EH (cell line): ENCODE data around the gene STK11.
"Not testable (repeated sequence)": the region's sequence is repeated elsewhere in the genome, so short reads cannot be mapped to it uniquely, and the experiment has no call there.

Experiments
- DNase-seq: peaks from one replicate; pipeline ENCODE4 v3.0.0-alpha.2; 2015; ENCODE audit warnings: low read depth

Gene STK11

DNA sequence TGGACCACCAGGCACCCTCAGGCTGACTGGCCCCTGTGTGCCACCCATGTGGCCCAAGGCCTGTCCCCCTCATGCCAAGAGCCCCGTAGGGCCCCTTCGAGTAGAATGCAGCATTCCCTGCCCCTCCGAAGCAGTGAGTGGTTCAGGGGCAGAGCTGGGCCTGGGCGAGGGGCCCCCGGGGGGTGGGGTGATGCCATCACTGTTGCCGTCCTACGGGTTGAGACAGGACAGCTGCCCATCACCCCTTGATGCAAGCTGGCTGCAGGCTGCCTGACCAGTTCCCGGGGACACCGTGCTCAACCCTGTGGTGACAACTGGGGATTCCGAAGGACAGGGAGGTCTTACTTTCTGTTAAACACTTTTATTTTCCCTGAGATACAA lies 36.2 kb upstream of the STK11 start:
- no peak for DNase-seq

DNA sequence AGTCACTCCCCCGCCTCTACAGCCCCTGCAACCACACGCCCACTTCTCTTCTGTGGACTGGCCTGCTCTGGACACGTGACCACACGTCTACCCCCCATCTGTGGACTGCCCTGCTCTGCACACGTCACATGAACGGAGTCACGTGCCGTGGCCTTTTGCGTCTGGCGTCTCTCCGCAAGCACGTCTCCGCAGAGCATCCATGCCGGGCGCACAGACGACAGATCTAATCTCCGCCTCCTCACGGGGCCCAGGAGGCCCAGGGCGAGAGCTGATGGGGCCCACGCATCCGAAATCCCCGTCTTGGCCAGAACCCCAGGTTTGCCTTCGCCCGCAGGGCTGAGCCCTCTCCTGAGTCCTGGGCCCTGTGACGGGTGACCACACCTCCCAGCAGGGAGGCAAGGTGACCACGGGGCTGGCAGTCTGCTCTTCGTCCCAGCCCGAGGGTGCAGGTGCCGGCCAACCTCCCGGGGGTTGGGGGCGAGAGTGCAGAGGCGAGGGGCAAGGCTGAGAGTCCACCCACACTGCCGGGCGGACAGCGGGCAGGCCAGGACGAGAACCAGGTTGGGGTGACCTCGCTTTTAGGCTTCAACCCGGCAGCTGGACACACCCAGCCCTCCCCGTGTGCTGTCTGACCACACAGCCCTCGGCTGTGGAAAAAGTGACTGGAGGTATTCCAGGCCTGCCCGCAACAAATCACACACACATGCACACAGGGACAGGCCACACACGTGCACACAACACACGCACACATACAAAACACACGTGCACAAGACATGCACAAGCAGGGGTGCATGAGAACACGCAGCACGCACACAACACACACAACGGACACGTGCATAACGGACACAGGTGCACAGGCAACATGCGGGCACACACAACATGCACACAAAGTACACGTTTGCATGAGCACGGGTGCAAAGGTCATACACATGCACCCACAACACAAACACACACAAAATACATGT lies 35.4 kb upstream of the STK11 start:
- peak; percentile 76 for DNase-seq

DNA sequence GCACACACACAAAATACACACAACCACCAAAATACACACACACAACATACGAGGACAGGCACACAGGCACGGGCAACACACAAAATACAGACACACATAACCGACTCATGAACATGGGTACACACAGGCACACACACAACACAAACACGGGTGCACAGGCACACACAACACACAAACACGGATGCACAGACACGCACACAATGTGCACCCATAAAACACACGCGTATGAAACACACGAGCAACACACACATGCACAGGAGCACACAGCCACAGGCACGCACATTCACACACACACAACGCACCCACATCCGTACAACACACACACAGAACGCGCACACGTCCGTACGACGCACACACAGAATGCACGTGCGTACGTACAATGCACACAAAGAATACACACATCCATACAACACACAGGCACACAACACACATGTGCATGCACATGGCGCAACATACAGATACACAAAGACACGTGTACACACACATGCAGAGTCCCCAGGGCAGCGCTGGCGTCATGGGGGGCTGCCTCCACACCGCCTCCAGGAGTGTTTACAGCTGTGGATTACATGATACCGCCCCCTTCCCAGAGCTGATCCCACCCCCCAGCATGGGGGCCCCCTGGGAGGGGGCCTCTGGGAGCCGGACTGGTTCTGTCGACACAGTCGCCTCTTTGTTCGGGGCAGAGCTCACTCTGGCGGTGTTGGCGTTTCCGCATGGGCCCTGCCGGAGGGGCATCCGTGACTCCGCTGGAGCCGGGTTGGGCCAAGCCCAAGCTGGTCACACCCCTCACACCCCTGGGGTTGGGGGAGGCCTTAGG lies 34.4 kb upstream of the STK11 start:
- DNase-seq: no peak

DNA sequence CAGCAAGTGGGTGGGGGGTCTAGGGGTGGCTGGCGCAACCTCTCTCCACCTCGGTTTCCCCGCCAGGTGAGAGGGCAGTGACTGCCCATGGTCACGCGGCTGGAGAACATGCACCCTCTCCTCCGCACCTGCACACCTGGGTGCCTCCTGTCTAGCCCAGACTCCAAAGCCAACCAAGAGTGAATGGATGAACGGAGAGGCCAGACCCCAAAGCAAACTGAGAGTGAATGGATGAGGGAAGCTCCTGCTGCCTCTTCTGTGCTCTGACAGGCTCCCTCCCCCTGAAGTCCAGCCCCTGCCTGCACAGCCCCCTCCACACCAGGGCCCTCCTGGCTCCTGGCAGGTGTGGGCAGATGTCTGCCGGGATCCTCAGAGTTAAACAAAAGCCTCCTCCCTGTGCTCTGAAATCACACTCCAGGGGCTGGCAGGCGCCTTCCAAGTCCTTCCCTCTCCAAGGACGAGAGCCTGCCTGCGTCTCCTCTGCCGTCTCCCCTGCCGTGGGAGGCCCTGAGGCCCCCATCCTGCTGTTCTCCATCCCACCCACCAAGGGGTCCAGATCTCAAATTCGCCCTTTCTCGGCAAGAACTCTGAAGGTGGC lies 33.7 kb upstream of the STK11 start:
- no peak for DNase-seq

DNA sequence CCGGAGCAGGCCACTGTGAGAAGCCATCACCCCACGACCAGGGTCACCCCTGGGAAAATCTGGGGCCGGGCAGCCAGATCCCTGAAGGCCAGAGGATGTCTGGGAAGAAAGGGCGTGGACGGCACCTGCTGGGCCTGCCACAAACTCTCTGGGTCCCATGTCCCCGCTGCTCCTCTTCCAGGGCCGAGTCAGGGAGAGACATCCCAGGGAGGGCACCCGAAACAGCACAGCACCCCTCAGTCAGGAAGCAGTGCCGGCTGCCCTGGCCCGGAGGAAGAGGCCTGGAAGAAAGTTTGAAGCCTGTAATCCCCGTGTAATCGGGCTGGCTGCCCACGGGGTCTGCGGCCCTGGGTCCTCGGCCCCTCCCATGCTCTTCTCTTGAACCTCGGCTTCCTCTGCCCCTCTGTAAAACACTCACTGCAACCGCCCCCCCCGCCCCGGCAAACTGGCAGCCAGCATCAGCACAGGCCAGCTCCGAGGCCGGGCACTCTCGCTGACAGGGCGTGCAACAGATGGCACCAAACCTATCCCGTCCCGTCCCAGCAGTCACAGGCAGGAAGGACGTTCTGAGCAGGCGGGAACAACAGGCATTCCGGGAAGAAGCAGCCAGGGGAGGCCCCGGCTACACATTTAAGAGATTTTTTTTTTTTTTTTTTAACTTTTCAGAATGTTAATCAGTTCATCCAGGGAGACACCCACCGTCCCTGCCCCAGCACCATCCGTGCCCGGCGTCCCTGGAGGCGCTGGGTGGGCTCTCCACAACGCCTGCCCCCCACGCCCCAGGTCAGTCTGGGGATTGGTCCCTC lies 33.0 kb upstream of the STK11 start:
- DNase-seq: peak; percentile 89

DNA sequence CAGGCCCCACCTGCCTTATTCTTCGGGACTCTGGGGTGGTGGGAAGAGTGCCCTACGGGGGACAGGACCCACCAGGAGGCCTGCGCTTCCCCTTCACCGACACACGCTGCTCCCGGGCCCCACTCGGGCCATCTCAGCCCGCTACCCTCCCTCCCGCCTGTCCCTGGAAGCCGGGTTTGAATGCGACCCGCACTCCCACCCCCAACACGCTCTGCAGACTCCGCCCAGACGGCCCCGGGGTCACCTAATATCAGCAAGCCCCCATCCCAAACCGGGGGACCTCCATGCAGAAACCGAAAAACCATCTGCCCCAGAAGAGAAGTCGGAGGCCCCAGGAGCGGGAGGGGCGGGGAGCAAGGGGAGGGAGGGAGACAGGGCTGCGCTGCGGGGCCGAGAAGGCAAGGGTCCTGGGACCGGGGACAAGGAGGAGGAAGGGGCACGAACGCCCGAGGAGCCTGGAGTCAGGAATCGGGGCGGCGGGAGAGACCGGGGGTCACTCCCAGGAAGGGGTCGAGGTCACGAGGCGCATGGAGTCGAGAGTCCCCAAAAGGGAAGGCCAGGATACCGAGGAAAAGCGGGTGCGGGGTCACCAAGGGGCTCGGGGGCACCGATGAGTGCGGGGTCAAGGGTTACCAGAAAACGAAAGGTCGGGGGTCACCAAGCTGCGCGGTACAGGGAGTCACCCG lies 32.3 kb upstream of the STK11 start:
- no peak for DNase-seq

DNA sequence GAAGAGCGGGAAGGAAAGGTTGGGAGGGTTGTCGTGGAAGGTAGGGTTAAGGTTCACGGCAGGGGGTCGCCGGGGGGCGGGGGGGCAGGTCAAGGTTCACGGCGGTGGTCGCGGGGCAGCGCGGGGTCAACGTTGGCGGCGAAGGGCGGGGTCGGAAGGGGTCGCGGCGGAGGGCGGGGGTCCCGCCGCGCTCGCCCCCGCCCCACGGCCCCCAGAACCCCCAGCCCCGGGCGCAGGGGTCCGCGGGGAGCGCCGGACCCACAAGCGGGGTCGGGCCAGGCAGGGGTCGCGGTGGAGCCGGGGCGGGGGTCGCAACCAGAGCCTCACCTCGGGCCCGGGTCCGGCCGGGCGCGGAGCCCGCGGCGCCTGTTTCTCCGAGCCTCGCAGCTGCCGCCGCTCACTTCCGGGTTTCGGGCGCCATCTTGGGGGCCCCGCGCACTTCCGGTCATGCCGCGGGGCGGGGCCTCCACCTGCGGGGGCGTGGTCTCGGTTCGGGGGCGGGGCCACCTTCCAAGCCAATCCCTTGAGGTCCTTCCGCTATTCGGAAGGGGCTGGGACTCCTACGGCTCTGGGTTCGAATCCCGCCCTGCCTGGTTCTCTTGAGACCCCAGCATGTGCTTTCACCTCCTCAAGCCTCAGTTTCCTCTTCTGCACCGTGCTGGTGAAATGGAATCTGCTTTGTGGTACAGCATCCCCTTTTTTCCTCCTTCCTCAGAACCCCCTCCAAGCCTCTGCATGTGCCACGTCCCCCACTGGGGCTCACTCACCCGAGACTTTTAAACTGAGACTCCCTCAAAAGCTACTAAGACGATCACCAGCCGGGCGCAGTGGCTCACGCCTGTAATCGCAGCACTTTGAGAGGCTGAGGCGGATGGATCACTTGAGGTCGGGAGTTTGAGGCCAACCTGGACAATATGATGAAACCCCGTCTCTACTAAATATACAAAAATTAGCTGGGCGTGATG lies 31.5 kb upstream of the STK11 start, which contains the start of gene SBNO2:
TSS of gene SBNO2 (minus strand) at position 424 of the 965 bp plus-strand sequence. CDS start 19,992 bp downstream, outside the sequence.
- peak; percentile 88 for DNase-seq

DNA sequence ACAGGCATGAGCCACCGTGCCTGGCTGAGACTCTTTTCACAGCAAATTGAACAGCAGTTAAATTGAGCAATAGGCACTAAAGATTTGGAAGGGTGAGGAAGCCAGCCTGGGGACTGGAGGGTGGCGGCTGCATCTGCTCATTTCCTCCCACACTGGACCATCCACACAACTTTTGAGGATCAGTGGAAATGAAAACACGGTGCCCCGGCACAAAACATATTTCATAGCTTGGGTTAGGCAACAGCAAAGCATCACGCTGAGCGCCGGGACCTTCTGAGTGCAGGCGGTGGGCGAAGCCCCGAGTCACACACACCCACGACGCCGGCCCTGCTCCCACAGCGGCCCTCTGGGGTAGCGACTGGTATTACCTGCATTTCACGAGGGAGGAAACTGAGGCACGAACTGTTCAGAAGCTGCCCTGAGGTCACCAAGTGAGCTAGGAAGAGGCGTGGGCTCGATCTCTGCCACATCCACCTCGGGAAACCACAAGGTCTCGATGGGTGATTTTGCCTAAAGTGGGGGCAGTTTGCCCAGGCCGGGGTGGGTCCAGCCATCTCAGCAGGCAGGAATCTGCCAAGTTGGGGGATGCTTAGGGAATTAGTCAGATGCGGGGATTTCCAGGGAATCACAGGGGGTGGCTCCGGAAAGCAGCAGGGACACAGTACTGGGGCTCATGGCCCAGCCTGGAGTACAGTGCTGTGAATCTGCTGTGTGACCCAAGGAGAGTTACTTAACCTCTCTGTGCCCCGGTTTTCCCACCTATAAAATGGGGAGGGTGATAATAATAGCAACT lies 28.1 kb upstream of the STK11 start:
- DNase-seq: peak; percentile 99

DNA sequence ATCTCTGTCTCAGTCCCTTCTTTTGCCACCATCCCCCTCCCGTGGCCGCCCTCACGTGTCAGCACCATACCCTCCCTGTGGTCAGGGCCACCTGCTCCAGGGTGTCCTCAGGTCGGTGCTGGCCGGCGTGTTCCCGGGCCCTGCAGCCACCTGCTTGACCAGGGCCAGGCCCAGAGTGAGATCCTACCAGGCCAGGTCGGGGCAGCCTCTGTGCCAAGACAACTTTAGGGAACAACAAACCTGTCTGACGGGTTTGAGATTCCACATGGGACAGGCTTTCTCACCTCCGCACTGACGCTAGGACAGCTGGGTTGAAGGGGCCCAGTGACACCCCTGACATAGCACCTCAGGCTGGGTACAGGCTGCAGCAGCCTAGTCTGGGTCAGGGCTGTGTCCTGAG lies 24.0 kb upstream of the STK11 start:
- DNase-seq: no peak

DNA sequence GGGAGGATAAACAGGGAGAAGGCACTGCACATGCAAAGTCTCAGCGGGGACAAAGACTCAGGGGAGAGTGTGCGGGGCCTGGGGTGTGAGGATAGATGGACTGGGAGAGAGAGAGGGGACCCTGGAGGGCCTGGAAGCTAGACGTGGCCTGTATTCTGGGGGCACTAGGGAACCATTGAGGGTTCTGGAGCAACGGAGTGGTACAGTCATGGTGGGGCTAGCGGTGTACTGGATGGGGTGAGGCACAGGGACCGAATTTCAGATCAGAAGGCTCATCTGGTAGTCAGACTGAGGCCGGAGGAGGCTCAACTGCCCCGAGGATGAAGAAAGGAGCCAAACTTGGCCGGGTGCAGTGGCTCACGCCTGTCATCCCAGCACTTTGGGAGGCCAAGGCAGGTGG lies 23.5 kb upstream of the STK11 start:
- no peak for DNase-seq

DNA sequence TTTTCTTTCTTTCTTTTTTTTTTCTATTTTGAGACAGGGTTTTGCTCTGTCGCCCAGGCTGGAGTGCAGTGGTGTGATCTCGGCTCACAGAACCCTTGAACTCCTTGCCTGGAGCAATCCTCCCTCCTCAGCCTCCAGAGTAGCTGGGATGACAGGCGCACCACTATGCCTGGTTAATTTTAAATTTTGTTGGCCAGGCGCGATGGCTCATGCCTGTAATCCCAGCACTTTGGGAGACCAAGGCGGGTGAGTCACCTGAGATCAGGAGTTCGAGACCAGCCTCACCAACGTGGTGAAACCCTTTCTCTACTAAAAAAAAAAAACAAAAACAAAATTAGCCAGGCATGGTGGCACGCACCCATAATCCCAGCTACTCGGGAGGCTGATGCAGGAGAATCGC lies 22.9 kb upstream of the STK11 start:
- no peak for DNase-seq

DNA sequence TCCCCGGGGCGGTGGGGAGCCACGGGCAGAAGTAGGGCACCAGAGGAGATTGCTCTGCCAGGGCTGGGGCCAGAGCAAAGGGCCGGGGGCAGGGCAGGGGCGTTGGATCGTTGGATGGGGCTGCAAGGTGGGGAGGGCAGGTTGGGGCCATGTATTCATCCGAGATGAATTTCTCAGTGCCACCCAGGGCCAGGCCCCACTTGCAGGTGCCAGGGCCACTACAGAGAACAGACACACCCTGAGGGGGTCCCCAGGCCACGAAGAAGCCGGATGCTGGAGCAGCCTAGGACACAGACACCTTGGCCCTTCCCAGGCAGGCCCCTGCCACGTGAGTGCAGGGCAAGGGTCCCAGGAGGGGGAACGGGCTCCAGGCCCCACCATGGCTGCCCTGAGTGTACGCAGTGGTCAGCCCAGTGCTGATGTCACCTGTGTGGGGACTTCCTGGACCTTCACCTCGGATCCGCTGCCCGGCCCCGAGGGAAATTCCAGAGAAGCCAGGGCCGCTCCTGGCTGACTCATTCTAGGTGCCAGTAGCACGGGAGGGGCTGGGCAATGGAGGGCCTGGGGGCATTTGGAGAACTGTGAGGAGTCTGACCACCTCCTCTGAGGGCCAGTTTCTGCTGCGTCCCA lies 21.9 kb upstream of the STK11 start:
- DNase-seq: peak; percentile 62

DNA sequence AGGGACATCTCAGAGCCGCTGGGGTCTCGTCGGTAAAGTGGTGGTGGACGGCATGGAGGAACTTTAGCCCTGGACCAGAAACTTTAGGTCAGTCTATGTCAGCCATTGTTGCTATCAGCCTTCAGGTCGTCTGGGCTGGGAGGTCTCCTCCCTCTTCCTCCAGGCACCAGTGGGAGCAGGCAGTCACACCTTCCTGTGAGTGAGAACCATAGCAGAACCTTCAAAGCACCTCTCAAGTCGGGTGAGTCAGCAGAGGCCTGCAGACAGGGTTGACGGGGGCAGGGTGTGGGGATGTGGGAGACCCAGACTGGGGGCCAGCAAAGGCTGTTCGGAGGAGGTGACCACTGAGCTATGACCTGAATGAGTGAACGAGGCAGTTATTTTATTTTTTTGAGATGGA lies 16.2 kb upstream of the STK11 start:
- no peak for DNase-seq

DNA sequence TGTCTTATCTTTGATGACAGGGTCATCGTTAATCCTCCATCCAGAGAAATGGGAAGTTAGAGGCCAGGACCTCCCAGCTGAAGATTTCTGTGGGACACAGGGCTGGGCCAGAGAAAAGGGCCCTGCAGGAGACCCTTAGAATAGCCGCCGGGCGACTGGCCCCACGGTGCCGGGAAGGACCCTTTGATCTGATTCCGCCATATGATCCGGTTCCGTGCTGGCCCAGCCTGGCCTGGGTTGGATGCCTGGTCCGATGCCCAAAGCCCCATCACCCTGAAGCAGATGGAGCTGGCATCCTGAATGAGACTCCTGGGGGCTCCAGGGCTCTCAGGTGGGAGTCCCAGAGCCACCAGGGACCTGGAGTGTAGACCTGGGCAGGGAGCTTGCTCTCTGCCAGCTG lies 6.0 kb upstream of the STK11 start:
- DNase-seq: no peak

DNA sequence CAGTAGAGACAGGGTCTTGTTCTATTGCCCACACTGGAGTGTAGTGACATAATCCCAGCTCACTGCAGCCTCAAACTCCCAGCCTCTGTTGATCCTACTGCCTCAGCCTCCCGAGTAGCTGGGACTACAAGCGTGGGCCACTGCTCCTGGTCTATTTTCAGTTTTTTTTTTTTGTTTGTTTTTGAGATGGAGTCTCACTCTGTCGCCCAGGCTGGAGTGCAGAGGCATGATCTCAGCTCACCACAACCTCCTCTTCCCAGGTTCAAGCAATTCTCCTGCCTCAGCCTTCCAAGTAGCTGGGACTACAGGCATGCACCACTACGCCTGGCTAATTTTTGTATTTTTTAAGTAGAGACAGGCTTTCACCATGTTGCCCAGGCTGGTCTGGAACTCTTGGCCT lies 5.0 kb upstream of the STK11 start:
- not testable (repeated sequence) for DNase-seq

DNA sequence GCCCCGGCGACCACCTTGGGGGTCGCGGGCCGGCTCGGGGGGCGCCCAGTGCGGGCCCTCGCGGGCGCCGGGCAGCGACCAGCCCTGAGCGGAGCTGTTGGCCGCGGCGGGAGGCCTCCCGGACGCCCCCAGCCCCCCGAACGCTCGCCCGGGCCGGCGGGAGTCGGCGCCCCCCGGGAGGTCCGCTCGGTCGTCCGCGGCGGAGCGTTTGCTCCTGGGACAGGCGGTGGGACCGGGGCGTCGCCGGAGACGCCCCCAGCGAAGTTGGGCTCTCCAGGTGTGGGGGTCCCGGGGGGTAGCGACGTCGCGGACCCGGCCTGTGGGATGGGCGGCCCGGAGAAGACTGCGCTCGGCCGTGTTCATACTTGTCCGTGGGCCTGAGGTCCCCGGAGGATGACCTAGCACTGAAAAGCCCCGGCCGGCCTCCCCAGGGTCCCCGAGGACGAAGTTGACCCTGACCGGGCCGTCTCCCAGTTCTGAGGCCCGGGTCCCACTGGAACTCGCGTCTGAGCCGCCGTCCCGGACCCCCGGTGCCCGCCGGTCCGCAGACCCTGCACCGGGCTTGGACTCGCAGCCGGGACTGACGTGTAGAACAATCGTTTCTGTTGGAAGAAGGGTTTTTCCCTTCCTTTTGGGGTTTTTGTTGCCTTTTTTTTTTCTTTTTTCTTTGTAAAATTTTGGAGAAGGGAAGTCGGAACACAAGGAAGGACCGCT lies 729 bp downstream of the STK11 start:
- DNase-seq: no peak

DNA sequence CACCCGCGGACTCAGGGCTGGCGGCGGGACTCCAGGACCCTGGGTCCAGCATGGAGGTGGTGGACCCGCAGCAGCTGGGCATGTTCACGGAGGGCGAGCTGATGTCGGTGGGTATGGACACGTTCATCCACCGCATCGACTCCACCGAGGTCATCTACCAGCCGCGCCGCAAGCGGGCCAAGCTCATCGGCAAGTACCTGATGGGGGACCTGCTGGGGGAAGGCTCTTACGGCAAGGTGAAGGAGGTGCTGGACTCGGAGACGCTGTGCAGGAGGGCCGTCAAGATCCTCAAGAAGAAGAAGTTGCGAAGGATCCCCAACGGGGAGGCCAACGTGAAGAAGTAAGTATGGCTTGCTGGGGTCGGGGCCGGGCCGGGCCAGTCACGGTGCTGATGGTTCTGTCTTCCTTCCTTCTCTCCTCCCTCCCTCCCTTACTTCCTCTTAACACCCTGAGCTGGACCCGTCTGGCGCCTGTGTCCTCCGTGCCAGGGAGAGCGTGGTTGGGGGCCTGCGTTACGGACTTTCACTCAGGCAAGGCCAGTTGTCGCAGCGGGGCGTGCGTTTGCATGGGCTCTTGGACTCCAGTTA lies 1.4 kb downstream of the STK11 start:
- DNase-seq: no peak

DNA sequence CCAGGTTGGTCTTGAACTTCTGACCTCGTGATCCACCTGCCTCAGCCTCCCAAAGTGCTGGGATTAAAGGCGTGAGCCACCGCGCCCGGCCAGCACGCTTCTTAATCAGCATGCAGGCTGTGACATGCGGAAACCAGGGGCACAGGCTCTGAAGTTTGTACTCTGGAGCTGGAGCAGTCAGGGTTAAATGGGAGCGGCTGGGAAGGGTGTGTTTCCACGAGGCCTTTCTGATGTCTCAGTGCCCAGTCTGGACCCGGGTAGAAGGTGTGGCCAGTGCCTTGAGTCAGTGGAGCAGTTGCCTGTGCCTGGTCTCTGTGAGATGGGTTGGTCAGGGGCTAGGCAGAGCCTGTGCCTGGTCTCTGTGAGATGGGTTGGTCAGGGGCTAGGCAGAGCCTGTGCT lies 3.3 kb downstream of the STK11 start:
- peak; percentile 30 for DNase-seq
